Sigmoid colon (tissue), 4 donors: Measurements from ENCODE around the gene COPZ1.
"Not testable (repeated sequence)": the region's sequence is repeated elsewhere in the genome, so short reads cannot be mapped to it uniquely, and the experiment has no call there.

ENCODE experiments used
- EP300 ChIP-seq, 4 donors: sonication (generic); formaldehyde crosslinking; IDR thresholded peaks; one replicate each; pipeline ENCODE4 v1.6.1; 2017; ENCODE audit warnings: antibody characterized with exemption in 4 of 4
- POLR2A ChIP-seq, 2 donors: fragments of 450-650 bp; IDR thresholded peaks; one replicate each; pipeline ENCODE4 v1.6.1; 2016; ENCODE audit warnings: antibody characterized with exemption in 2 of 2, mild to moderate bottlenecking in 2 of 2, moderate library complexity in 2 of 2
- POLR2AphosphoS5 ChIP-seq, 4 donors: sonication (generic); formaldehyde crosslinking; IDR thresholded peaks; one replicate each; pipeline ENCODE4 v1.6.1; 2017; ENCODE audit warnings: antibody characterized with exemption in 4 of 4
- TF ChIP-seq, protein P1 (sequence below), 4 experiments: fragments of 450-650 bp in 3 of 4; fragments of 200-600 bp in 1 of 4; IDR thresholded peaks; one replicate each; pipeline ENCODE4 v1.5.1; 2016 to 2019; ENCODE audit warnings: antibody characterized with exemption in 4 of 4, mild to moderate bottlenecking in 3 of 4, moderate library complexity in 2 of 4

DNA sequence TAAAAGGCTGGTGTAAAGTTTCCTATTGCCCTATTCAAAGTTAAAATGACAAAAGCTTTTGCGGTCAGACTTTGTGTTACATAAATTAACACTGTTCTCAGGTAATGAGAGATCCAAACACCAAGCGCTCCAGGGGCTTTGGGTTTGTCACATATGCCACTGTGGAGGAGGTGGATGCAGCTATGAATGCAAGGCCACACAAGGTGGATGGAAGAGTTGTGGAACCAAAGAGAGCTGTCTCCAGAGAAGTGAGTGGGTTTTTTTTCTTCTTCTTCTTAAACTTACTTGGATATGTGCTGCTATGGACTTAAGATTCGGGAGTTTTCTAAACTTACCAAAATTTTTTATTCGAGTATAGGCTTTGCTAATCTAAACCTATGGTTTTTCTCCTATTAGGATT is 43.2 kb upstream of the COPZ1 start:
- not testable (repeated sequence) for TF ChIP-seq POLR2AphosphoS5, EP300, POLR2A (IDR thresholded peaks at IDR 0.05)
- TF ChIP-seq, protein P1, sequence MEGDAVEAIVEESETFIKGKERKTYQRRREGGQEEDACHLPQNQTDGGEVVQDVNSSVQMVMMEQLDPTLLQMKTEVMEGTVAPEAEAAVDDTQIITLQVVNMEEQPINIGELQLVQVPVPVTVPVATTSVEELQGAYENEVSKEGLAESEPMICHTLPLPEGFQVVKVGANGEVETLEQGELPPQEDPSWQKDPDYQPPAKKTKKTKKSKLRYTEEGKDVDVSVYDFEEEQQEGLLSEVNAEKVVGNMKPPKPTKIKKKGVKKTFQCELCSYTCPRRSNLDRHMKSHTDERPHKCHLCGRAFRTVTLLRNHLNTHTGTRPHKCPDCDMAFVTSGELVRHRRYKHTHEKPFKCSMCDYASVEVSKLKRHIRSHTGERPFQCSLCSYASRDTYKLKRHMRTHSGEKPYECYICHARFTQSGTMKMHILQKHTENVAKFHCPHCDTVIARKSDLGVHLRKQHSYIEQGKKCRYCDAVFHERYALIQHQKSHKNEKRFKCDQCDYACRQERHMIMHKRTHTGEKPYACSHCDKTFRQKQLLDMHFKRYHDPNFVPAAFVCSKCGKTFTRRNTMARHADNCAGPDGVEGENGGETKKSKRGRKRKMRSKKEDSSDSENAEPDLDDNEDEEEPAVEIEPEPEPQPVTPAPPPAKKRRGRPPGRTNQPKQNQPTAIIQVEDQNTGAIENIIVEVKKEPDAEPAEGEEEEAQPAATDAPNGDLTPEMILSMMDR (IDR thresholded peaks at IDR 0.05): not testable (repeated sequence)
